ENCODE results near the gene HYAL2.

HYAL2 gene

GRCh38 chr3:50297384-50297775, 25.2 kb downstream of the HYAL2 start:
- H3K27ac ChIP-seq (ENCODE audit: extremely low read depth, low read depth, low read length) = no peak overlapping the region
- H3K36me3 ChIP-seq (ENCODE audit: control insufficient read depth in 2 of 2, insufficient read depth in 1 of 2, low read length in 2 of 2) = peaks cover 0 to 4% of the 10 kb centered on the region in 2 experiments; a peak in 1 of 3 replicates
- no peak overlapping the region for H3K4me3 ChIP-seq (ENCODE audit: low read depth, low read length)
- ChIA-PET POLR2A (interaction anchor here (0.9 kb wide), 1 partner anchor 13 kb away, joined by 8 read pairs; no protein-coding TSS in a partner anchor), CTCF (interaction anchor here (0.9 to 1.8 kb wide), 2 partner anchors 24 to 25 kb away, joined by 3 to 7 read pairs; partner anchors contain the start of gene HYAL2)
- no peaks in the 10 kb centered on the region for H3K4me1 ChIP-seq (ENCODE audit: control insufficient read depth, insufficient read depth, low read length)
- H3K9me3 ChIP-seq (ENCODE audit: control insufficient read depth, insufficient read depth, low read depth, low read length) = no peaks in the 10 kb centered on the region
- TF ChIP-seq ZSCAN18 (tag by site-specific recombination; IDR thresholded peaks at IDR 0.05) (no peak), ZBTB1 (tag by site-specific recombination; IDR thresholded peaks at IDR 0.05) (no peak), ZNF341 (tag by site-specific recombination; IDR thresholded peaks at IDR 0.05; ENCODE audit: low read depth) (peak; percentile 31; the same call in 1 of the 2 replicates)

- CTCF ChIA-PET = no interaction called here
- peaks cover 0 to 4% of the 10 kb centered on the region in 2 experiments; a peak in 1 of 3 replicates for H3K36me3 ChIP-seq (ENCODE audit: control insufficient read depth in 2 of 2, insufficient read depth in 1 of 2, low read length in 2 of 2)
- H3K4me3 ChIP-seq (ENCODE audit: low read depth, low read length) = no peak overlapping the region
- H3K9me3 ChIP-seq (ENCODE audit: control insufficient read depth, insufficient read depth, low read depth, low read length) = no peaks in the 10 kb centered on the region
- no peak overlapping the region for H3K27ac ChIP-seq (ENCODE audit: extremely low read depth, low read depth, low read length)
- POLR2A ChIA-PET = interaction anchor here (0.9 to 2.0 kb wide), 2 partner anchors 13 to 25 kb away, joined by 7 to 8 read pairs; partner anchors contain the start of gene HYAL2
- TF ChIP-seq ZNF366 (tag by site-specific recombination; conservative IDR thresholded peaks at IDR 0.05) = no peak
- no peaks in the 10 kb centered on the region for H3K4me1 ChIP-seq (ENCODE audit: control insufficient read depth, insufficient read depth, low read length)
Observed at GRCh38 chr3:50296721-50297383, 25.7 kb downstream of the HYAL2 start.

- H3K27ac ChIP-seq (ENCODE audit: extremely low read depth, low read depth, low read length) = no peak overlapping the region
- no peaks in the 10 kb centered on the region for H3K4me1 ChIP-seq (ENCODE audit: control insufficient read depth, insufficient read depth, low read length)
- H3K36me3 ChIP-seq (ENCODE audit: control insufficient read depth in 2 of 2, insufficient read depth in 1 of 2, low read length in 2 of 2) = peaks cover 0 to 4% of the 10 kb centered on the region in 2 experiments; a peak in 1 of 3 replicates
- H3K9me3 ChIP-seq (ENCODE audit: control insufficient read depth, insufficient read depth, low read depth, low read length) = no peaks in the 10 kb centered on the region
- CTCF ChIA-PET = no interaction called here
- TF ChIP-seq ZNF791 (tag by site-specific recombination; IDR thresholded peaks at IDR 0.05) (no peak), ZNF248 (tag by site-specific recombination; IDR thresholded peaks at IDR 0.05) (no peak), ZNF677 (tag by site-specific recombination; IDR thresholded peaks at IDR 0.05) (no peak), GLIS1 (tag by site-specific recombination; IDR thresholded peaks at IDR 0.05) (peak; percentile 48; the same call in 1 of the 2 replicates), ZNF555 (tag by site-specific recombination; conservative IDR thresholded peaks at IDR 0.05) (no peak), ZNF2 (tag by site-specific recombination; IDR thresholded peaks at IDR 0.05) (no peak), ZBTB11 (tag by site-specific recombination; conservative IDR thresholded peaks at IDR 0.05; ENCODE audit: low read depth) (no peak), ZNF558 (tag by site-specific recombination; IDR thresholded peaks at IDR 0.05) (no peak)
- H3K4me3 ChIP-seq (ENCODE audit: low read depth, low read length) = no peak overlapping the region
- POLR2A ChIA-PET = interaction anchor here (0.7 to 2.0 kb wide), 3 partner anchors 26 to 41 kb away, joined by 3 to 7 read pairs (median 4); partner anchors contain the start of genes HYAL2 and TUSC2
Observed at GRCh38 chr3:50295553-50296431, 26.8 kb downstream of the HYAL2 start.
